Measurements from ENCODE around the gene MRPL55.

MRPL55 gene

DNA sequence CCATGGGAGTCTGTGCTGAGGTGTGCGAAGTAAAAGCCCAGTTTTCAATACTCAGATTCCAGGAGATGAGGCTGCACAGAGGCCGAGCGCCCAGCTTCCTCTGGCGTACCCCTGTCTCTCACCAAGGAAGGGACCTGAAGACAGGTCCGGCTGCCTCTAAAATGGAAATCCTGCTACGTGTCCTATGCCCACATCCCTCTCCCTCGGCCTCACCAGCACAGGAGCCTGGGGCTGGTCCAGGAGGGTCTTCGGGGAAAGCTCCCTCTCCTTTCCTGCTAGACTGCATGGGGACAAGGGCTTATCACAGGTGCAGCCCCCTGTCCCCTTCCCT is 392 bp downstream of the MRPL55 start:
- TF ChIP-seq TEAD4 (IDR thresholded peaks at IDR 0.05) = no peak
- no peak for TF ChIP-seq EP300 (IDR thresholded peaks at IDR 0.05; ENCODE audit: borderline replicate concordance)
- TF ChIP-seq NFIC (IDR thresholded peaks at IDR 0.05) = no peak
- no peak for TF ChIP-seq USF1 (IDR thresholded peaks at IDR 0.05)
- TF ChIP-seq TAF1 (IDR thresholded peaks at IDR 0.05; ENCODE audit: low read depth) = no peak
- no peak for TF ChIP-seq RAD21 (IDR thresholded peaks at IDR 0.05; ENCODE audit: low read depth)

DNA sequence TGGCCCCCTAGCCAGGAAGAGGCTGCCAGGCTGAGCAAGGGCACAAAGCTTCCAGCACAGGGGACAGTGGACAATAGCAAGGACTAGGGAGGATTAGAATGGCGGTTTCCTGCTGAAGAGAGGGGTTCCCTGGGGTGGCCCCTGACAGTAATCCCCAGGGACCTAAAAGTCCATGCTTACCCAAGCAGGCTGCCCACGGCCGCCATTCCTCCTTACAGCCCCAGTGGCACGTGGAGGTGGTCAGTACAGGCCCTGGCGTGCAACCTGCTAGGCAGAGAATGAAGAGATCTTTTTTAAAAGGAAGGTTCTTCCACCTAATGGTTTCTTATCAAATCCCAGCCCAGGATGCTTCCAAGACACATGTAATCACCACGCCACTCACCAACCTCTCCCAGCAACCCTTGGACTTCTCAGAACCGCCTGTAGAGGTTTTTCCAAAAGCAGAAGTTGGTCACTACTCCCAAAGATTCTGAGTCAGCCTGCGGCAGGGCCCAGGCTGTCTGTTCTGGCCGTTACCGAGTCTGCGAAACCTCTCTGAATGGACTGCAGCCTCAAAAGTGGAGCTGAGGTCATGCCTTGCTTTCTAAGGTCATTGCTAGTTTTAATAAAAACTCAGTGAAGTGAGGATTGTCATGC is 926 bp downstream of the MRPL55 start:
- no peak for TF ChIP-seq TCF12 (IDR thresholded peaks at IDR 0.05; ENCODE audit: low read depth)
- no peak for TF ChIP-seq ZBTB7A (IDR thresholded peaks at IDR 0.05; ENCODE audit: low read depth)
- no peak for TF ChIP-seq CEBPB (IDR thresholded peaks at IDR 0.05)
- TF ChIP-seq REST (IDR thresholded peaks at IDR 0.05; ENCODE audit: low read depth) = no peak
- no peak for TF ChIP-seq YY1 (IDR thresholded peaks at IDR 0.05; ENCODE audit: low read depth)
- TF ChIP-seq TEAD4 (IDR thresholded peaks at IDR 0.05) = no peak
- TF ChIP-seq EGR1 (IDR thresholded peaks at IDR 0.05) = no peak
- no peak for TF ChIP-seq FOXM1 (IDR thresholded peaks at IDR 0.05; ENCODE audit: borderline replicate concordance, low read depth)
- TF ChIP-seq, protein P1, sequence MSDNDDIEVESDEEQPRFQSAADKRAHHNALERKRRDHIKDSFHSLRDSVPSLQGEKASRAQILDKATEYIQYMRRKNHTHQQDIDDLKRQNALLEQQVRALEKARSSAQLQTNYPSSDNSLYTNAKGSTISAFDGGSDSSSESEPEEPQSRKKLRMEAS (IDR thresholded peaks at IDR 0.05) = no peak
- no peak for TF ChIP-seq TAF1 (IDR thresholded peaks at IDR 0.05; ENCODE audit: low read depth)
- TF ChIP-seq NFIC (IDR thresholded peaks at IDR 0.05) = no peak
- TF ChIP-seq CREB1 (IDR thresholded peaks at IDR 0.05; ENCODE audit: low read depth) = no peak

GRCh38 chr1:228107636-228108035 is 1.5 kb downstream of the MRPL55 start:
- TF ChIP-seq TEAD4 (IDR thresholded peaks at IDR 0.05) (no peak), EP300 (IDR thresholded peaks at IDR 0.05; ENCODE audit: borderline replicate concordance) (no peak)

- TF ChIP-seq, protein P1 (IDR thresholded peaks at IDR 0.05) = no peak
These were observed 2.4 kb downstream of the MRPL55 start for GRCh38 chr1:228106800-228107054.

DNA sequence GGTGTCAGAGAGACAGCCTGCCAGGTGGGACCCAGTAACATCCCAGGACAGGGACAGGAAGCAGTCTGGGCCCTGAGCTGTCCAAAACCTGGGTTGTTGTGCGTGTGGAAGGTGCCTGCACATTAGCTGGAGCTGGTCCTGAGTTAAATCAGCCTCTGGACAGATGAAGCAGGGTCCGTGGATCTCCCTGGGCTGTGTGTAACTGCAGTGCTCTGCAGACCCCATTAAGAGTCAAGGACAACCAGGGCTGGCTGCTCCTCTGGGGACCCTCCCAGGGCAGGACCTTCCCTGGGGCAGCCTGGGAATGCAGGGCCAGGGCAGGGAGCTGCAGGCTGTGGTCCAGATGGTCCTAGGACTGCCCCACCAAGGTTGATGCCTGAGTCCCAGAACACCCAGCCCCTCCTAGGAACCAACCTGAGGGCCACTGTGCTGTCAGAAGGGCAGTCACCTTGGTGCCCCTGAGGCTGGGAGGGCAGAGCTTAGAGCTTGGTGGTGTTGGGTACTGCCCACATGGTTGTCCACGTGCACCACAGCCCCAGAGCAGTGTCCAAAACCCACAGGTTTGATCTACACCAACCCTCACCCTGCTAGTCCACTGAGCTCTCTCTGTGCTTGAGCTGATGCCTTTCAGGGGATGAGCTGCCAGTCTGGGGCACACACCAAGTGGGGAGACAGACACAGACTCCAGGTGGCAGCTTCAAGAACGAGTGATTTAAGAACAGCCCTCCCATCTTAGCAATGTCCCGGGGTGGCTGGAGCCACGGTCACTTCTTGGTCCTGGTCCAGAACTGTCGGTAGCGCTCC is 2.9 kb downstream of the MRPL55 start:
- TF ChIP-seq NFIC (IDR thresholded peaks at IDR 0.05) (no peak), EP300 (IDR thresholded peaks at IDR 0.05; ENCODE audit: borderline replicate concordance) (no peak), USF1 (IDR thresholded peaks at IDR 0.05) (no peak), TEAD4 (IDR thresholded peaks at IDR 0.05) (no peak), EGR1 (IDR thresholded peaks at IDR 0.05) (no peak), CREB1 (IDR thresholded peaks at IDR 0.05; ENCODE audit: low read depth) (no peak), YY1 (IDR thresholded peaks at IDR 0.05; ENCODE audit: low read depth) (no peak), RAD21 (IDR thresholded peaks at IDR 0.05; ENCODE audit: low read depth) (no peak), TCF12 (IDR thresholded peaks at IDR 0.05; ENCODE audit: low read depth) (no peak), TAF1 (IDR thresholded peaks at IDR 0.05; ENCODE audit: low read depth) (no peak), CEBPB (IDR thresholded peaks at IDR 0.05) (no peak), ZBTB7A (IDR thresholded peaks at IDR 0.05; ENCODE audit: low read depth) (no peak)

DNA sequence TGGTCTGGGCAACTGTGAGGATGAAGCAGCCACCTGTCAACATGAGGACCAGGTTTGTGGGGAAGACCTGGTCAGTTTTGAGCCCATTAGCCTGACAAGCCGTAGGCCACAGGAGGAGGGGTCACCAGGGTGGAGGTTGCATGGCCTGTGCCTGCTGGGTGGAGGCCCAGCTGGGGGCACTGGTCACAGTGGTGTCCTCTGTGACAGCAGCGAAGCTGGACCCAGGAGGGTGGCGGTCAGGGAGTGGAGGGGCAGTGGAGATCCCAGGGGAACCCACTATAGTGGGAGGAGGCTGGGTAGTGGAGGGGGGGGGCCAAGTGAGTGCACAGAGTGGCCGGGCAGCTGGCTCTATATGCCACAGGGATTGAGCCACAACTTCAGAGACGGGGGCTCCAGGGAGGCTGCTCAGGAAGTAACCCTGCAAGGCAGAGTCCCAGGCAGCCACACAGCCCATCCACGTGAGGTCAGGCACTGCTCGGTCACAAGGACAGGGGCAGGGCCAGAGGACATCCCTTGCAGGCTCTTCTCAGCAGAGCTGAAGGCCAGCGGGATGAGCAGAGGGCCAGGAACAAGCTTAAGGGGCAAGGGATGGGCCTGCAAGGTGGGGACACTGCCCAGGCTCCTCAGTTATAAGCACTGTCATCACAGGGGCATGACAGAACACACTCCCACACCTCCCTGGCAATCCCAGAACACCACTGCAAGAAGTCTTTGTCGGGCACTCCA is 3.7 kb downstream of the MRPL55 start:
- TF ChIP-seq, protein P1 (IDR thresholded peaks at IDR 0.05) = no peak
- TF ChIP-seq CREB1 (IDR thresholded peaks at IDR 0.05; ENCODE audit: low read depth) (no peak), EGR1 (IDR thresholded peaks at IDR 0.05) (no peak)

DNA sequence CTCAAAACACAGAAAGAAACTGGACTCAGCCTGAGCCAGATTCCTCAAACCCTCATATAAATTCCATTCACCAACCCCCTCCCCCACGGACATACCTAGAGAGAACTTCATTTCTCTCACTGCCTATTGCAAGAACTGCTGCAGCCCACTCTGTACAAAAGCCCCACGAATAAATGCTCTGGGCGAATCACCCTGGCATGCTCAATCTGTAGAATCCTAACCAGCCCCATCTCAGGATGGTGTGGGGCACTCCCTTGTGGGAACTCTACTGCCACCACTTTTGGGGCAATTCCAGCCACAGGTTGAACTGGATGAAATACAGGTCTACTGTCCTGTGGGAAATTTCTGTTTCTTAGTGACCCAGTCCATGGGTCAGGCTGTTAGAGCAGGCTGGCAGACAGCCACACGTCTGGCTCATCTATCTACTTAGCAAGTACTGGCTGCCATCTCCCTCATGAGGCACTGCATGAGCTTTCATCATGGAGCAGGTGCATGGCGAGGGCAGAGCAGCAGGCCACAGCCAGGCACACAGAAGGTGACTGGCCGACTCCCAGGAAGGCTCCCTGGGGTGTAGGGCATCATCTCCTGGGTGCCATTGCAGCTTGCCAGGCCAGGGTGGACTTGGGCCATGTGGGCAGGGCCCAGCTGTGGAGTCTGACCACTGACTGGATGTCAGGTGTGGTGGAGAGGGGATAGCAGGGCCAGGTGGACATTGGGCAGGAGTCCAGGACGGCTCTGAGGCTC is 4.4 kb downstream of the MRPL55 start:
- TF ChIP-seq TAF1 (IDR thresholded peaks at IDR 0.05; ENCODE audit: low read depth) = no peak
- TF ChIP-seq TEAD4 (IDR thresholded peaks at IDR 0.05) = no peak
- TF ChIP-seq YY1 (IDR thresholded peaks at IDR 0.05; ENCODE audit: low read depth) = no peak
- no peak for TF ChIP-seq REST (IDR thresholded peaks at IDR 0.05; ENCODE audit: low read depth)
- TF ChIP-seq CREB1 (IDR thresholded peaks at IDR 0.05; ENCODE audit: low read depth) = no peak
- TF ChIP-seq FOXM1 (IDR thresholded peaks at IDR 0.05; ENCODE audit: borderline replicate concordance, low read depth) = no peak
- TF ChIP-seq, protein P1 (IDR thresholded peaks at IDR 0.05) = no peak
- TF ChIP-seq USF1 (IDR thresholded peaks at IDR 0.05) = no peak
- TF ChIP-seq NFIC (IDR thresholded peaks at IDR 0.05) = no peak
- TF ChIP-seq EGR1 (IDR thresholded peaks at IDR 0.05) = no peak
- TF ChIP-seq TCF12 (IDR thresholded peaks at IDR 0.05; ENCODE audit: low read depth) = no peak
- no peak for TF ChIP-seq CEBPB (IDR thresholded peaks at IDR 0.05)
- TF ChIP-seq EP300 (IDR thresholded peaks at IDR 0.05; ENCODE audit: borderline replicate concordance) = no peak
- no peak for TF ChIP-seq ZBTB7A (IDR thresholded peaks at IDR 0.05; ENCODE audit: low read depth)
- no peak for TF ChIP-seq RAD21 (IDR thresholded peaks at IDR 0.05; ENCODE audit: low read depth)
